Activated CD8-positive, alpha-beta T cell treated with anti-CD3 and anti-CD28 coated beads for 36 hours (primary cell): ENCODE data around the gene ST8SIA2. TPM values are rescaled to one million over a fixed set of nuclear protein-coding genes. Genes with fewer than 3 reads are reported as not detected.

ENCODE experiments used
- ATAC-seq: fragments of 200-7000 bp; cut with Tn5 transposase; one replicate; pipeline ENCODE4 v1.10.0; 2021; ENCODE audit warnings: mild to moderate bottlenecking, moderate library complexity
- CTCF ChIA-PET: fragments of 350-600 bp; sonication (Branson Sonifier 250); formaldehyde crosslinking; loops from one replicate; lab custom pipeline; 2021; ENCODE audit warnings: antibody characterized with exemption; lab: Charles Lee
- POLR2A ChIA-PET: fragments of 350-600 bp; sonication (Branson Sonifier 250); formaldehyde crosslinking; loops from one replicate; lab custom pipeline; 2021; ENCODE audit warnings: antibody characterized with exemption; lab: Charles Lee
- DNase-seq: peaks from one replicate; pipeline ENCODE4 v3.0.0-alpha.2; 2020
- H3K27ac Mint-ChIP-seq: one replicate; pipeline ENCODE4 v1.8.0; 2021; ENCODE audit warnings: mild to moderate bottlenecking, mixed read lengths
- H3K27me3 Mint-ChIP-seq: one replicate; pipeline ENCODE4 v1.8.0; 2021; ENCODE audit warnings: mixed read lengths
- H3K36me3 Mint-ChIP-seq: one replicate; pipeline ENCODE4 v1.8.0; 2021; ENCODE audit warnings: low read depth, mixed read lengths
- H3K4me1 Mint-ChIP-seq: one replicate; pipeline ENCODE4 v1.8.0; 2021; ENCODE audit warnings: low read depth, mixed read lengths
- H3K4me3 Mint-ChIP-seq: one replicate; pipeline ENCODE4 v1.8.0; 2021; ENCODE audit warnings: mild to moderate bottlenecking, moderate library complexity, mixed read lengths
- H3K9me3 Mint-ChIP-seq: one replicate; pipeline ENCODE4 v1.8.0; 2021; ENCODE audit warnings: mixed read lengths
- CTCF ChIP-seq: fragments of 200-600 bp; IDR thresholded peaks from one replicate; pipeline ENCODE4 v1.8.0; 2022; ENCODE audit warnings: antibody characterized with exemption, mild to moderate bottlenecking
- intact Hi-C: fragments of 100-400 bp; cut with micrococcal nuclease; formaldehyde crosslinking; loops from one replicate; pipeline ENCODE4 v1.10.0; 2022
- total RNA-seq, 2 experiments: library from RNA; stranded (reverse); gene quantifications; one replicate each; pipeline ENCODE4 v1.2.3, GENCODE V29; 2021

The ST8SIA2 gene
- total RNA-seq, 2 experiments from 2014 or later = not detected

- DNase-seq = no peak
- Mint-ChIP-seq H3K27me3 (peaks cover 1% of the 10 kb centered on the region), H3K4me3 (no peak overlapping the region), H3K9me3 (no peaks in the 10 kb centered on the region), H3K4me1 (no peaks in the 10 kb centered on the region), H3K27ac (no peak overlapping the region), H3K36me3 (no peaks in the 10 kb centered on the region)
- ChIA-PET CTCF (no interaction called here), POLR2A (no interaction called here)
- intact Hi-C loops = no loop called here
- no peak for TF ChIP-seq CTCF
- ATAC-seq = no peak
Observed at GRCh38 chr15:92454555-92455105, 60.9 kb downstream of the ST8SIA2 start.

- H3K36me3 Mint-ChIP-seq = no peaks in the 10 kb centered on the region
- H3K27ac Mint-ChIP-seq = no peak overlapping the region
- ChIA-PET CTCF (no interaction called here), POLR2A (no interaction called here)
- H3K9me3 Mint-ChIP-seq = no peaks in the 10 kb centered on the region
- no peak overlapping the region for H3K4me3 Mint-ChIP-seq
- no peaks in the 10 kb centered on the region for H3K4me1 Mint-ChIP-seq
- peaks cover 1% of the 10 kb centered on the region for H3K27me3 Mint-ChIP-seq
- DNase-seq (no peak), ATAC-seq (no peak)
- TF ChIP-seq CTCF = no peak
- intact Hi-C loops = no loop called here
Observed at GRCh38 chr15:92455271-92455670, 61.6 kb downstream of the ST8SIA2 start.

- H3K27me3 Mint-ChIP-seq = no peaks in the 10 kb centered on the region
- no peak for TF ChIP-seq CTCF
- DNase-seq (no peak), ATAC-seq (no peak)
- no peaks in the 10 kb centered on the region for H3K36me3 Mint-ChIP-seq
- H3K4me3 Mint-ChIP-seq = no peak overlapping the region
- POLR2A ChIA-PET = no interaction called here
- H3K4me1 Mint-ChIP-seq = no peaks in the 10 kb centered on the region
- CTCF ChIA-PET = no interaction called here
- H3K27ac Mint-ChIP-seq = no peak overlapping the region
- intact Hi-C loops = no loop called here
- no peaks in the 10 kb centered on the region for H3K9me3 Mint-ChIP-seq
Observed at GRCh38 chr15:92457471-92458041, 63.9 kb downstream of the ST8SIA2 start.

DNA sequence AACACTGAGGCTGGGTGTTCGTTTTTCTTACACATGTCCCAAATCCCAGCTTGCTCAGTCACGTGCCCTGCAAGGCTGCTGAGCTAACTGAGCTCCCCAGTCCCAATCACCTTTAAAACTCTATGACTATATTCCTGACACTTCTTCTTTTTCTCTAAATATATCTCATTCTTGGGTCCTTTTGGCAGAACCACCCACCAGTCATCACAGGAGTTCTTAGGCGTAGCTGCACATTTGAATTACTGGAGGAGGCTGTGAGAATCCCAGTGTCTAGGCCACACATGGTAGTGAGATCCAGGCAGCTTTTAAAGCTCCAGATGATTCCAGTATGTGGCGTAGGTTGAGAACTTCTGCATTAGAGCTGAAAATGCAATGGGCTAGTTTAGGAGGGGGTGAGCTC is 66.3 kb downstream of the ST8SIA2 start:
- intact Hi-C loops = no loop called here
- Mint-ChIP-seq H3K27ac (no peak overlapping the region), H3K9me3 (no peaks in the 10 kb centered on the region), H3K36me3 (no peaks in the 10 kb centered on the region), H3K4me3 (no peak overlapping the region), H3K4me1 (no peaks in the 10 kb centered on the region), H3K27me3 (no peaks in the 10 kb centered on the region)
- ChIA-PET CTCF (no interaction called here), POLR2A (no interaction called here)
- DNase-seq (no peak), ATAC-seq (no peak)
- TF ChIP-seq CTCF = no peak

GRCh38 chr15:92462424-92463125 is 68.9 kb downstream of the ST8SIA2 start:
- ATAC-seq = no peak
- POLR2A ChIA-PET = no interaction called here

More at GRCh38 chr15:92462424-92463125, 68.9 kb downstream of the ST8SIA2 start:
- Mint-ChIP-seq H3K4me1 (no peaks in the 10 kb centered on the region), H3K36me3 (no peaks in the 10 kb centered on the region), H3K27ac (no peak overlapping the region), H3K9me3 (no peaks in the 10 kb centered on the region), H3K27me3 (no peaks in the 10 kb centered on the region), H3K4me3 (no peak overlapping the region)
- no peak for TF ChIP-seq CTCF
- intact Hi-C loops = no loop called here
- CTCF ChIA-PET = no interaction called here
- DNase-seq = no peak
